Keratinocyte (primary cell): ENCODE results near the gene BRINP1.

Experiments
- CTCF ChIP-seq, 3 experiments: IDR thresholded peaks in 1 of 3; conservative IDR thresholded peaks in 1 of 3; optimal IDR thresholded peaks in 1 of 3; 2 replicates in 2 of 3; 3 replicates in 1 of 3; pipeline versions ENCODE3 to v1.5.1; 2011; ENCODE audit warnings: low read length in 3 of 3, mild to moderate bottlenecking in 3 of 3, moderate library complexity in 2 of 3, control low read depth in 1 of 3, inconsistent platforms in 1 of 3; ENCODE audit not compliant: insufficient read depth in 2 of 3; ENCODE audit errors: extremely low read depth in 1 of 3
- EZH2 ChIP-seq: IDR thresholded peaks from one replicate; pipeline ENCODE4 v1.6.1; 2012; ENCODE audit warnings: inconsistent platforms, mild to moderate bottlenecking, low read length, moderate library complexity

- TF ChIP-seq CTCF (optimal IDR thresholded peaks at IDR 0.05 in 1 of 3, IDR thresholded peaks at IDR 0.05 in 1 of 3, conservative IDR thresholded peaks at IDR 0.05 in 1 of 3; ENCODE audit: extremely low read depth in 1 of 3, insufficient read depth in 2 of 3, low read length in 3 of 3) (no peak), EZH2 (no peak)
These were observed 58.5 kb downstream of the BRINP1 start for GRCh38 chr9:119310741-119311140.
